Cerebellar nuclear complex (tissue), 1 donor: ENCODE data around the gene DNAAF2.
A peak's percentile ranks its signal among the peaks of the same experiment; 100 is the strongest.
"Not testable (repeated sequence)": the region's sequence is repeated elsewhere in the genome, so short reads cannot be mapped to it uniquely, and the experiment has no call there.

Experiments used
- DNase-seq, 2 experiments: peaks; one replicate each; lab custom pipeline; 2025; lab: John Stamatoyannopoulos, UW

DNAAF2 gene, protein sequence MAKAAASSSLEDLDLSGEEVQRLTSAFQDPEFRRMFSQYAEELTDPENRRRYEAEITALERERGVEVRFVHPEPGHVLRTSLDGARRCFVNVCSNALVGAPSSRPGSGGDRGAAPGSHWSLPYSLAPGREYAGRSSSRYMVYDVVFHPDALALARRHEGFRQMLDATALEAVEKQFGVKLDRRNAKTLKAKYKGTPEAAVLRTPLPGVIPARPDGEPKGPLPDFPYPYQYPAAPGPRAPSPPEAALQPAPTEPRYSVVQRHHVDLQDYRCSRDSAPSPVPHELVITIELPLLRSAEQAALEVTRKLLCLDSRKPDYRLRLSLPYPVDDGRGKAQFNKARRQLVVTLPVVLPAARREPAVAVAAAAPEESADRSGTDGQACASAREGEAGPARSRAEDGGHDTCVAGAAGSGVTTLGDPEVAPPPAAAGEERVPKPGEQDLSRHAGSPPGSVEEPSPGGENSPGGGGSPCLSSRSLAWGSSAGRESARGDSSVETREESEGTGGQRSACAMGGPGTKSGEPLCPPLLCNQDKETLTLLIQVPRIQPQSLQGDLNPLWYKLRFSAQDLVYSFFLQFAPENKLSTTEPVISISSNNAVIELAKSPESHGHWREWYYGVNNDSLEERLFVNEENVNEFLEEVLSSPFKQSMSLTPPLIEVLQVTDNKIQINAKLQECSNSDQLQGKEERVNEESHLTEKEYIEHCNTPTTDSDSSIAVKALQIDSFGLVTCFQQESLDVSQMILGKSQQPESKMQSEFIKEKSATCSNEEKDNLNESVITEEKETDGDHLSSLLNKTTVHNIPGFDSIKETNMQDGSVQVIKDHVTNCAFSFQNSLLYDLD

GRCh38 chr14:49634547-49635334 lies at the start of gene DNAAF2:
DNAAF2 (minus strand) TSS chr14:49635244; CDS start chr14:49635149, 95 bp downstream.
- DNase-seq: no peak

- DNase-seq: no peak
These were observed 44.2 kb upstream of the DNAAF2 start for GRCh38 chr14:49679271-49679670.

GRCh38 chr14:49677643-49678042 lies 42.6 kb upstream of the DNAAF2 start:
- no peak for DNase-seq

DNA sequence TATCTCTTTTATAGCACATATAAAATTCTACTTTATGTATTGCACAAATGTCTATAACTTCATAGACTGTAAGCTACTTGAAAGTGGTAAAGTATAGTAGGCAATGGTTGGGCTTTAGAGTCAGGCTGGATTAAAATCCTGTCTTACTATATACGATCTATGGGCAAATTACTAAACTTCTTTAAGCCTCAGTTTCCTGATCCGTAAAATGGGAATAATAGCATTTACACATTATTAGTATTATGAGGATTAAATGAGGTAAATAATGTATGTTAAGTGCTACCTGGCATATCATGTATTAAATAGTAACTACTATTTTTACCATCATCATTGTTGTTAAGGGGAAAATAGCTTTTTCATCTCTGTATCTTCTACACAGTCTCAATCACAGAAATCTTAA lies 38.5 kb upstream of the DNAAF2 start:
- no peak for DNase-seq

DNA sequence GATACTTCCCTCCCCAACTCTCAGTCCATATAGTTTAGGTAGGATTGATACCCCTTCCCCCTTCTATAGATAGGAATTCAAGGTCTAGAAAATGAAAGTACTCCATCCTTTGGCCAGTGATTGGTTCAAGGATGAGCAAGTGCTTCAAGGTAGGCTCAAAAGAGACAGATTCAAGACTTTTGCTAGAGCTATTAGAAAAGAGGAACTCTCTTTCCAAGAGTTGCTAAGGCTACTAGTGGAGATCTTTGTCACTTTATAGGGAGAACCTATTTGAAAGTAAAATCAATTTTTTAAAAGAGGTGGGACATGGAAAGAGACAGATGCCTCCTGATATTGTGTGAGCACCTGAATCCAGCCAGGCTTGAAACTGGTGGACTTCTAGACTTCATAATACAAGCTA lies 35.4 kb upstream of the DNAAF2 start:
- no peak for DNase-seq

- no peak for DNase-seq
These were observed 24.7 kb upstream of the DNAAF2 start for GRCh38 chr14:49659526-49660455.

DNA sequence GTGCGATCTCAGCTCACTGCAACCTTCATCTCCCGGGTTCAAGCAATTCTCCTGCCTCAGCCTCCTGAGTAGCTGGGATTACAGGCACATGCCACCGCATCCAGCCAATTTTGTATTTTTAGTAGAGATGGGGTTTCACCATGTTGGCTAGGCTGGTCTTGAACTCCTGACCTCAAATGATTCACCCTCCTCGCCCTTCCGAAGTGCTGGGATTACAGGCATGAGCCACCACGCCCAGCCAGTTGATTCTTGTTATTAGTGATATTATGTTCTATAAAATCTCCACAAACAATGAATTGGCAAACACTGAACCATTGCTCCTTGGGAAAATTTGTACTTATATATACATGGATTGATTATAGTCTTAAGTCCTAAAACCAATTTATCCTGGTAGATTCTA lies 22.5 kb upstream of the DNAAF2 start:
- not testable (repeated sequence) for DNase-seq

- no peak for DNase-seq
These were observed 19.5 kb upstream of the DNAAF2 start for GRCh38 chr14:49654511-49654910.

GRCh38 chr14:49653508-49653907 lies 18.5 kb upstream of the DNAAF2 start:
- no peak for DNase-seq

GRCh38 chr14:49642163-49642562 lies 7.1 kb upstream of the DNAAF2 start:
- DNase-seq: no peak

GRCh38 chr14:49641697-49642129 lies 6.7 kb upstream of the DNAAF2 start:
- no peak for DNase-seq

DNA sequence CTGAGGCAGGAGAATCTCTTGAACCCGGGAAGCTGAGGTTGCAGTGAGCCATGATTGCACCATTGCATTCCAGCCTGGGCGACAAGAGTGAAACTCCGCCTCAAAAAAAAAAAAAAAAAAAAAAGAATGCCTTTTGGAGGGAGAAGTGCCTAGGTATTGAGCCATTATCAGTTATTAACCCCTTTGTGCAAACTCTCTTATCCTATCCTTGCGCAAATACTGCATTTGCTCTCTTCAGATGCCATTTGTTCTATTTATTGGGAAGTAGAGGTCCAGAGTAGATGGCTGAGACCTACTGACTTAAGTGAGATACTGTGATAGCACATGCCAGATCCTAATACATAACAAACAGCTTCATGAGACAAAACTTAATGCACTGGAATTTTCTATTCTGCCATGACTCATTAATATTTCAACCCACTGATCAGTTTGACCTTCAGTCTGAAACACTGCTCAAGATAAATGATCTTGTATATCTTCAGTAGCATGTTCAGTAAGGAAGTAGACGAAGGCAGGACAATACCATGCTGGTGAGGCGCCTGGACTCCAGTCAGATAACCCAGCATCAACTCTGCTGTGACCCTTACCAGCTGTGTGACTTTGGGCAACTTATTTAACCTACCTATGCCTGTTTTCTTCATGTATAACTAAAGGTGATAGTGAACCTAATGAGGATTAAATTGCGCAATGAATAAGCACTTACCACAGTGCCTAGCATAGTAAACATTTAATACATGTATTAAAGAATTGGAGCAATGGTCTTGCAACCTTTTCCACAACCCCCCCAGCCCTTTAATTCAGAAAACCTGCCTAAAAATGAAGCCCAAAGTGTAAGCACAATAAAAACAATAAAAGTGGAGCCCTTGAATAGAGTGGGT lies 5.7 kb upstream of the DNAAF2 start:
- no peak for DNase-seq

DNA sequence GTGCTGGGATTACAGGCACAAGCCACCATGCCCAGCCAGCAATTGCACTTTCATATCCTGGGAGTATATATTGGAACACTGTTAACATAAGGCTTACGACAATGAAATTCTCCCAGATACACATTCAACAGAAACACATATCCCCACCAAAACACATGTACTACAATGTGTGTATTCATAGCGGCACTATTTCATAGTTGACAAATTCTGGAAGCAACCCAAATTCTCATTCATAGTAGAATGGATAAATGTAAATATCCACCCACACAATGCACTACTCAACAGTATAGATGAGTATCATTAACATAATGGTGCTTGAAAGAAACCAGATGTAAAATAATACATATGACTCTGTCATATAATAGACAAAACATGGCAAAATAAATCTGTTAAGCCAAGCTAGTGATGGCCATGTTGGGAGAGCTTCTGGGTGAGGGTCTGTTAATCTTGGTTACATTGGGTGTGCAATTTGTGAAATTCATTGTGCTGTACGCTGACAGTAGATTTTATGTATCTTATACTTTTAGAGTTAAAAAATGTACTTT lies 2.6 kb upstream of the DNAAF2 start:
- no peak for DNase-seq

DNA sequence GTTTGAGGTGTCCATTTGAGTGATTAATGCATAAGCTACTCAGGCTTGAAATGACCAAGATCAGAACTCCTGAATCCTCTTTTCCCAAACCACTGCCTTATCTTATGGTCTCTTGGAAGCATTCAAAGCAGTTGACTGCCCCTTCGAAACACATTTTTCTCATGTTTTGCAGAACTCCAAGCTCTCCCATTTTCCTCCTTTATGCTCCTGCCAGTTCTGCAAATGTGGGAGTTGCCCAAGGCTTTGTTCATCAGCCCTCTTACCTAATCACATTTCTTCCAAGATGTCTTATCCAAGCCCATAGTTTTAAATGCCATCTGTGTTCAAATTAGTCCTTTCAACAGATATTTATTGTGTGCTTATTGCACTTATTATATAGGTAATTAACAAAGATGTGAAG lies 1.8 kb upstream of the DNAAF2 start:
- DNase-seq: no peak

DNA sequence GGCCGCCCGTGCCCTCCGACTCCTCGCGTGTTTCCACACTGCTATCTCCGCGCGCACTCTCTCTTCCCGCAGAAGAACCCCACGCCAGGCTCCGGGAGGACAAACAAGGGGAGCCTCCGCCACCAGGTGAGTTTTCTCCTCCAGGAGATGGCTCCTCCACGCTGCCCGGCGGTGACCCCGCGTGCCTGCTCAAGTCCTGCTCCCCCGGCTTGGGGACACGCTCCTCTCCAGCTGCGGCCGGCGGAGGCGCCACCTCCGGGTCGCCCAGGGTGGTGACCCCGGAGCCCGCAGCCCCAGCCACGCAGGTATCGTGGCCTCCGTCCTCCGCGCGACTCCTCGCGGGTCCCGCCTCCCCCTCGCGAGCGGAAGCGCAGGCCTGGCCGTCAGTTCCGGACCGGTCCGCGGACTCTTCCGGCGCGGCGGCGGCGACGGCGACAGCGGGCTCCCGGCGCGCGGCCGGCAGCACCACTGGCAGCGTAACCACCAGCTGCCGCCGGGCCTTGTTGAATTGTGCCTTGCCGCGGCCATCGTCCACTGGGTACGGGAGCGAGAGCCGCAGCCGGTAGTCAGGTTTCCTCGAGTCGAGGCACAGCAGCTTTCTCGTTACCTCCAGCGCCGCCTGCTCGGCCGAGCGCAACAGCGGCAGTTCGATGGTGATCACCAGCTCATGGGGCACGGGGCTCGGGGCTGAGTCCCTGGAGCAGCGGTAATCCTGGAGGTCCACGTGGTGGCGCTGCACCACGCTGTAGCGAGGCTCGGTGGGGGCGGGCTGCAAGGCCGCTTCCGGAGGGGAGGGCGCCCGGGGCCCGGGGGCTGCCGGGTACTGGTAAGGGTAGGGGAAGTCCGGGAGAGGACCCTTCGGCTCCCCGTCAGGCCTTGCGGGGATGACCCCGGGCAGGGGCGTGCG lies 1.2 kb downstream of the DNAAF2 start:
- DNase-seq: peak; percentile 40 to 44

- no peak for DNase-seq
These were observed 10.9 kb downstream of the DNAAF2 start for GRCh38 chr14:49623941-49624839.

DNA sequence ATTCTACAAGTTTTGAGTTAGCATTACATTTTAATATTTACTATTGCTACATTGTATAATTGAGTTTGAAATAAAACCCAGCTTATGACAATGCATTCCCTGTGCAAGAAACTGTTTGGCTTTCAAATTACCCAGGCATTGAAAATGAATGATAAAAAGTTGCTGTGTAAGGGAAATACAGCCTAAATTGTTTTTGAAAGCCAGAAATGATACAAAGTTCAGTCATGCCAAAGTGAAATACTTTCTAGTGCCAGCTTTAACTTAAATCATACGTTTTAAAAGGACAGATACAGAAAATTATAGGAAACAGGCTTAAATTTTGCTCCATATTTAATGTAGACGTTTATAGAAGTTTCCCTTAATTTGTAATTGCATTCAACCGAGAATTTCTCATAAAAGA lies 11.7 kb downstream of the DNAAF2 start:
- DNase-seq: no peak
